Neutrophil (primary cell): ENCODE measurements around the gene PKN3.

Source experiments
- H3K27ac ChIP-seq: fragments of 200-600 bp; sonication (generic); 2 replicates; pipeline ENCODE4 v1.5.1; 2016; ENCODE audit warnings: mild to moderate bottlenecking, moderate library complexity
- H3K27me3 ChIP-seq: fragments of 200-600 bp; sonication (generic); 2 replicates; pipeline ENCODE4 v1.6.0; 2016; ENCODE audit warnings: mild to moderate bottlenecking
- H3K36me3 ChIP-seq: fragments of 200-600 bp; sonication (generic); 2 replicates; pipeline ENCODE4 v1.5.1; 2017
- H3K4me1 ChIP-seq, 2 experiments: fragments of 200-600 bp in 1 of 2; sonication (generic) in 1 of 2; 1 replicate in 1 of 2; 2 replicates in 1 of 2; pipeline versions ENCODE4 v1.5.1 to v1.6.1; 2013 to 2016; ENCODE audit warnings: low read depth in 1 of 2, low read length in 1 of 2, mild to moderate bottlenecking in 1 of 2, moderate library complexity in 1 of 2; ENCODE audit not compliant: control insufficient read depth in 1 of 2, insufficient read depth in 1 of 2
- H3K4me3 ChIP-seq, 2 experiments: fragments of 200-600 bp in 1 of 2; sonication (generic) in 1 of 2; 1 replicate in 1 of 2; 2 replicates in 1 of 2; pipeline ENCODE4 v1.5.1; 2013 to 2016; ENCODE audit warnings: low read depth in 1 of 2, low read length in 1 of 2, mild to moderate bottlenecking in 1 of 2, moderate library complexity in 1 of 2
- H3K9me3 ChIP-seq: fragments of 200-600 bp; sonication (generic); 2 replicates; pipeline ENCODE4 v1.5.1; 2016
- CTCF ChIP-seq: fragments of 200-600 bp; sonication (generic); IDR thresholded peaks from 2 replicates; pipeline ENCODE4 v1.5.1; 2016; ENCODE audit warnings: antibody characterized with exemption

Gene PKN3

GRCh38 chr9:128713941-128714573 is 11.8 kb downstream of the PKN3 start:
- peaks cover 6% of the 10 kb centered on the region for H3K36me3 ChIP-seq
- no peaks in the 10 kb centered on the region for H3K4me1 ChIP-seq
- no peaks in the 10 kb centered on the region for H3K27me3 ChIP-seq
- no peak overlapping the region for H3K4me3 ChIP-seq
- TF ChIP-seq CTCF = no peak
- no peak overlapping the region for H3K27ac ChIP-seq
- no peaks in the 10 kb centered on the region for H3K9me3 ChIP-seq

- no peaks in the 10 kb centered on the region for H3K4me1 ChIP-seq
- no peaks in the 10 kb centered on the region for H3K27me3 ChIP-seq
- H3K27ac ChIP-seq = no peak overlapping the region
- no peaks in the 10 kb centered on the region for H3K9me3 ChIP-seq
- no peak overlapping the region for H3K4me3 ChIP-seq
- TF ChIP-seq CTCF = no peak
- peaks cover 11% of the 10 kb centered on the region for H3K36me3 ChIP-seq
Measured at GRCh38 chr9:128714586-128715435, 12.5 kb downstream of the PKN3 start.

GRCh38 chr9:128715436-128715750 is 13.1 kb downstream of the PKN3 start:
- no peak for TF ChIP-seq CTCF
- H3K36me3 ChIP-seq = peaks cover 17% of the 10 kb centered on the region

GRCh38 chr9:128716581-128717254 is 14.4 kb downstream of the PKN3 start:
- no peak for TF ChIP-seq CTCF
- Histone ChIP-seq H3K36me3 (peaks cover 30% of the 10 kb centered on the region), H3K27ac (no peak overlapping the region), H3K9me3 (no peaks in the 10 kb centered on the region), H3K27me3 (no peaks in the 10 kb centered on the region), H3K4me1 (no peaks in the 10 kb centered on the region), H3K4me3 (no peak overlapping the region)

More at GRCh38 chr9:128715436-128715750, 13.1 kb downstream of the PKN3 start:
- H3K27ac ChIP-seq = no peak overlapping the region
- no peaks in the 10 kb centered on the region for H3K9me3 ChIP-seq
- H3K4me3 ChIP-seq = no peak overlapping the region
- H3K4me1 ChIP-seq = no peaks in the 10 kb centered on the region
- H3K27me3 ChIP-seq = no peaks in the 10 kb centered on the region

- Histone ChIP-seq H3K36me3 (peaks cover 40% of the 10 kb centered on the region), H3K4me1 (peaks cover 2 to 5% of the 10 kb centered on the region in 2 experiments), H3K27me3 (no peaks in the 10 kb centered on the region), H3K27ac (no peak overlapping the region), H3K4me3 (no peak overlapping the region), H3K9me3 (no peaks in the 10 kb centered on the region)
- TF ChIP-seq CTCF = no peak
Measured at GRCh38 chr9:128718047-128718446, 15.7 kb downstream of the PKN3 start.
